GM19452 (cell line): ENCODE data around the gene KLHL4.
"Not testable (repeated sequence)": the region's sequence is repeated elsewhere in the genome, so short reads cannot be mapped to it uniquely, and the experiment has no call there.

ENCODE experiments used
- ATAC-seq: cut with Tn5 transposase; IDR thresholded peaks from one replicate; pipeline ENCODE4 v1.9.1; 2021; ENCODE audit not compliant: unreplicated experiment

Gene KLHL4, protein sequence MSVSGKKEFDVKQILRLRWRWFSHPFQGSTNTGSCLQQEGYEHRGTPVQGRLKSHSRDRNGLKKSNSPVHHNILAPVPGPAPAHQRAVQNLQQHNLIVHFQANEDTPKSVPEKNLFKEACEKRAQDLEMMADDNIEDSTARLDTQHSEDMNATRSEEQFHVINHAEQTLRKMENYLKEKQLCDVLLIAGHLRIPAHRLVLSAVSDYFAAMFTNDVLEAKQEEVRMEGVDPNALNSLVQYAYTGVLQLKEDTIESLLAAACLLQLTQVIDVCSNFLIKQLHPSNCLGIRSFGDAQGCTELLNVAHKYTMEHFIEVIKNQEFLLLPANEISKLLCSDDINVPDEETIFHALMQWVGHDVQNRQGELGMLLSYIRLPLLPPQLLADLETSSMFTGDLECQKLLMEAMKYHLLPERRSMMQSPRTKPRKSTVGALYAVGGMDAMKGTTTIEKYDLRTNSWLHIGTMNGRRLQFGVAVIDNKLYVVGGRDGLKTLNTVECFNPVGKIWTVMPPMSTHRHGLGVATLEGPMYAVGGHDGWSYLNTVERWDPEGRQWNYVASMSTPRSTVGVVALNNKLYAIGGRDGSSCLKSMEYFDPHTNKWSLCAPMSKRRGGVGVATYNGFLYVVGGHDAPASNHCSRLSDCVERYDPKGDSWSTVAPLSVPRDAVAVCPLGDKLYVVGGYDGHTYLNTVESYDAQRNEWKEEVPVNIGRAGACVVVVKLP

GRCh38 chrX:87517571-87518141 is at the start of gene KLHL4:
Gene KLHL4, plus strand, starts transcription at chrX:87517802. Its CDS starts 92 bp downstream, at chrX:87517894.
- ATAC-seq, result no peak

DNA sequence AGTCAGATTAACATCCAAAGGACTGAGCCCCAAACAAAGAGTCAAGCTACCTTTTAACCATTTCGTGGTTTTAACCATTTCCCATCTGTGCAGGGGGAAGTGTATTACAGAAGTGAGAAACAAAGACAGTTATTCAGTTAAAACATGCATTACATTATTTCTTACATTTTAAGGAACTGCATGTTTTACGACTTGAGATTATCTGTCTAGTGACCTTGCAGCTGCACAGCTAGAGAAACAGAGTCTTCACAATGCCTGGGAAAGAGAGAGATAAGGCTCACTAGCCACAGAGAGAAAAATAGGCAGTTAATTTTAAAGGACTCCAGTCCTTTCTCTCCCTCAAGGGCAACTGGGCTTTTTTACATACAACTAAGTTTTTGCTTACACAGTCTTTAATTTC is 48.7 kb upstream of the KLHL4 start:
- ATAC-seq, result no peak

- no peak for ATAC-seq
Observed at GRCh38 chrX:87475793-87476192, 41.8 kb upstream of the KLHL4 start.

DNA sequence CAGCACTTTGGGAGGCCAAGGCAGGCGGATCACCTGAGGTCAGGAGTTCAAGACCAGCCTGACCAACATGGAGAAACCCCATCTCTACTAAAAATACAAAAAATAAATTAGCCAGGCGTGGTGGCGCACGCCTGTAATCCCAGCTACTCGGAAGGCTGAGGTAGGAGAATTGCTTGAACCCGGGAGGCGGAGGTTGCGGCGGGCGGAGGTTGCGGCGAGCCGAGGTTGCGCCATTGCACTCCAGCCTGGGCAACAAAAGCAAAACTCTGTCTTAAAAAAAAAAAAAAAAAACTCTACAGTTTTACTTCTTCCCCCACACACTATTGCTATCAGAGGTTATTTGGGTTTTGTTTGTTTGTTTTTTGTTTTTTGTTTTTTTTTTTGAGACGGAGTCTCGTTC is 38.9 kb upstream of the KLHL4 start:
- not testable (repeated sequence) for ATAC-seq

DNA sequence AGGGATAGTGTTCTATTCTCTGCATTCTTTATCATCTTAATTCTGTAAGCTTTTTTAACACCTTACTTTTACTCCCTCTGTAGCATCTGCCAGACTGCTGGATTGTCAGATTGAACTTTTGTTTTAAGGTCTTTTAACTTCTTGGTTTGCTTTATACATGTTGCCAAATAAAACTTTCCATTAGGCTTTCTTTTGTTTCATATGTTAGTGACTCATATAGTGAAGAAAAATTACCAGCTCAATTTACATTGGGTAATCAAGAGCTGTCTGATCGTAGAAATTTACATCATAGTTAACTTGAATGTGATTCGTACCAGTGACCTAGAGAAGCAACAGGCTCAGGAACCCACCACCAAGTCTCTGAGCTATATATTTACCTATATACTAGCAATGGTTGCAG is 28.5 kb upstream of the KLHL4 start:
- no peak for ATAC-seq

DNA sequence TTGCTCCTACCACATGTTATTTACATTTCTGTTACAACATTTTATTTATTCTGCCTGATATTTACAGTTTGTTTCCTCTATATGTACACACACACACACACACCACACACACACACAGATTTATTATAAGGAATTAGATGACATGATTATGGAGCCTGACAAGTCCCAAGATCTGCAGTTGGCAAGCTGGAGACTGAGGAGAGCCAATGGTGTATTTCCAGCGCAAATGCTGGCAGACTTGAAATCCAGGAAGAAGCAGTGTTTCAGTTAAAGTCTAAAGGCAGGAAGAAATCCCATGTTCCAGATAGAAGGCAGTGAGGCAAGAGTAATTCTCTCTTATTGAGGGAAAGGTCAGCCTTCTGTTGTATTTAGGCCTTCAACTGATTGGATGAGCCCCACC is 1.8 kb upstream of the KLHL4 start:
- ATAC-seq, result no peak

DNA sequence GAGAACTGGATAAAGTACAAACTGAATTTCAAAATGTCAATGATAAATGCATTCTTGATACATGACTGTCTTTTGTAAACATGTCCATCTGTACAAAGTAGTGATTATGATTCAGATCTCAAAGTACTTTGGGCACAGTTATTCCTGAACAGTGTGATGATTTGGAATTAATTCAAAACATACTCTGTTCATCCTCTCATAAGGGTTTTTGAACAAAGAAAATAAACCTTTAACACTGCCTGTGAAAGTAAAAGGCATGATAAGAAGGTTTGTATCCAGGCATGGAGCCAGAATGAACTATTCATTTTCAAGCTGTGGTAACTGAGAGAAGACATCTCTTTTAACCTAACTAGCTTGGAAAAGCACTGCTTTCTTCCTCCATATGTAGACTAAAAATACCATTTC is 883 bp upstream of the KLHL4 start:
- ATAC-seq, result no peak

GRCh38 chrX:87518504-87518903 is 902 bp downstream of the KLHL4 start:
- ATAC-seq, result no peak

GRCh38 chrX:87525771-87526229 is 8.2 kb downstream of the KLHL4 start:
- ATAC-seq, result no peak

GRCh38 chrX:87526281-87526680 is 8.7 kb downstream of the KLHL4 start:
- no peak for ATAC-seq

GRCh38 chrX:87528487-87528886 is 10.9 kb downstream of the KLHL4 start:
- no peak for ATAC-seq

DNA sequence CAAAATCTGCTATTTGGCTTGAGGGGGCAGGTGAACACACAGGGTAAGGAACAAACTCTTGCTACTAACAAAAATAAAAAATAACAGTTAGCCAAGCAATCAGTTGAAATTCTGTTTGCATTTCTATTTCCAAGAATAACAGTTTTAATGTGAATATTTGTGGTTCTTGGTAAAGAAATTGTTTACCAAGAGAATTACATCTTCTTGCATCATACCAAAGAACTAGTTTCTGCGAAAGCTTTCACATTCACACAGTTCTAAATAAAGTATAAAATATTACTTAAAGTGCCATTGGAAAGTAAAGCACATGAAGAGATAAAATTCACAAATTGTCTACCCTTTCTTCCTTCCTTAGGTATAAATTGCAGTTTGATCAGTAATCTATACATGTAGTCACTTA is 54.4 kb downstream of the KLHL4 start:
- no peak for ATAC-seq

- no peak for ATAC-seq
Observed at GRCh38 chrX:87572901-87573300, 55.3 kb downstream of the KLHL4 start.

DNA sequence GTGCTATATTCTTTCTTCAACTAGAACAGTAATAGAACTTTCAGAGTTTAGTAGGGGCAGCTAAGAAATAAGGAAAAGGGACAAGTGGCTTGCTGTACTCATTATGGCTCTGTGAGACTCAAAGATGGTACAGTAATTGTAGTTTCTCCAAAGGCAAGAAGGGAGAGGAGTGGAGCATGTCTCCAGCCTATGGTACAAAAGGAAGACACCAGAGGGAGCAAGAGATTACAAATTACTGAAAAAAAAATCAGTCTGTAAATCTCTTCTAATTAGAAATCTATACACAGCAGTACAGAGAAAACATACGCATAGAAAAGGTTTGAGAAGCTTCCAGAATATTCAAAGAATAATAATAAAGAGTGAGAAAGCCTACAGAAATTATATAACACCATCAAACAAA is 61.4 kb downstream of the KLHL4 start:
- ATAC-seq, result no peak

GRCh38 chrX:87580862-87581261 is 63.3 kb downstream of the KLHL4 start:
- no peak for ATAC-seq

DNA sequence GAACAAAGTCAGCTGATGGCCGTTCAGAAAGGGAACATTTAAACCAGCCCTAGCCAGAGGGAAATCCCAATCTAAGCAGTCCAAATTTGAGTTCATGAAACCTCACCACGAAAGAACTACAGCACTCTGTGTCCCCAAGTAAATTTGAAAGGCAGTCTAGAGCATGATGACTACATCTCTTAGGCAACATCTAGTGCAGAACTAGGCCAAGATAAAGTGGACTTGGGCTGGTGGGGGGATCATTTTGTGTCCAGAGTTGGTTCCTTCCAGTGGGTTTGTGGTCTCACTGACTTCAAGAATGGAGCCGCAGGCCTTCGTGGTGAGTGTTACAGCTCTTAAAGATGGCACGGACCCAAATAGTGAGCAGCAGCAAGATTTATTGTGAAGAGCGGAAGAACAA is 64.9 kb downstream of the KLHL4 start:
- no peak for ATAC-seq

DNA sequence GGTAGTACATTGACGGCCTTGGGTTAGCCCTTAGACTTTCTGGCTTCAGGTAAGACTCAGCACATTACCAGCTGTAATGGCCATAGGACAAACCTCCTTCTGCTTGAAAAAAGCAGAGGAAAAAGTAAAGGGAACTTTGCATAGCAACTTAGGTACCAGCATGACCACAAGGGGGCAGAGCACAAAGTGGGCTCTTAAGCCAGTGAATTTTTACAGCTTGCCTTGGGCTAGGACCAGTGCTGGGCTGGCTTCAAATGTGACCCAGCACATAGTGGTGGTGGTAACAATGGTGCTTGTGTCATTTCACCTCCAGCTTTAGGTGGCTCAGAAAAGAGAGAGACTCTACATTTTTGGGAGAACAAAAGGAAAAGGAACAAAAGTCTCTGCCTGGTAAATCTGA is 66.1 kb downstream of the KLHL4 start:
- no peak for ATAC-seq

DNA sequence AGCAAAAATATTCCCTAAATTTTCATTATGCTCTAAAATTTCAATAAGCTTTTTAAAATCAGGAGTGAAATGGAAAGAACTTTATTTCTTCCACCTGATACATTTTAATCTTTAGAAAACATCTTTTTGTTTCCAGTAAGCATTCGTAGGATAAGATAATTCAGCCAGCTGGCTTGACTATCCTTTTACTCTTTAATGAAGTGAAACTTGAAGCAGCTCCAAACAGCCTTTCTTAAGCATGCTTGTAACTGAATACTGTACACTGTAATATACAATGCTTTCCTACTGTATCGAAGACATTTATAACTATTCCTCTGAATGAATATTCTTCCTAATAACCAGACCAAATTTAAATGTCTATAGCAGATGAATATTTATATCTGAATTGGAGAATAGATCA is 98.8 kb downstream of the KLHL4 start:
- no peak for ATAC-seq

GRCh38 chrX:87621697-87622096 is 104.1 kb downstream of the KLHL4 start:
- ATAC-seq, result no peak

- ATAC-seq, result no peak
Observed at GRCh38 chrX:87626996-87627395, 109.4 kb downstream of the KLHL4 start.

- ATAC-seq, result no peak
Observed at GRCh38 chrX:87634361-87634760, 116.8 kb downstream of the KLHL4 start.

GRCh38 chrX:87636533-87636932 is 118.9 kb downstream of the KLHL4 start:
- no peak for ATAC-seq
